ENCODE data around the gene HEMGN. TPM values are rescaled to one million over a fixed set of nuclear protein-coding genes. Genes with fewer than 3 reads are reported as not detected.

HEMGN gene
- total and polyA plus RNA-seq, 10 donors, result 0.13 to 26.6 (median 1.8) TPM

DNA sequence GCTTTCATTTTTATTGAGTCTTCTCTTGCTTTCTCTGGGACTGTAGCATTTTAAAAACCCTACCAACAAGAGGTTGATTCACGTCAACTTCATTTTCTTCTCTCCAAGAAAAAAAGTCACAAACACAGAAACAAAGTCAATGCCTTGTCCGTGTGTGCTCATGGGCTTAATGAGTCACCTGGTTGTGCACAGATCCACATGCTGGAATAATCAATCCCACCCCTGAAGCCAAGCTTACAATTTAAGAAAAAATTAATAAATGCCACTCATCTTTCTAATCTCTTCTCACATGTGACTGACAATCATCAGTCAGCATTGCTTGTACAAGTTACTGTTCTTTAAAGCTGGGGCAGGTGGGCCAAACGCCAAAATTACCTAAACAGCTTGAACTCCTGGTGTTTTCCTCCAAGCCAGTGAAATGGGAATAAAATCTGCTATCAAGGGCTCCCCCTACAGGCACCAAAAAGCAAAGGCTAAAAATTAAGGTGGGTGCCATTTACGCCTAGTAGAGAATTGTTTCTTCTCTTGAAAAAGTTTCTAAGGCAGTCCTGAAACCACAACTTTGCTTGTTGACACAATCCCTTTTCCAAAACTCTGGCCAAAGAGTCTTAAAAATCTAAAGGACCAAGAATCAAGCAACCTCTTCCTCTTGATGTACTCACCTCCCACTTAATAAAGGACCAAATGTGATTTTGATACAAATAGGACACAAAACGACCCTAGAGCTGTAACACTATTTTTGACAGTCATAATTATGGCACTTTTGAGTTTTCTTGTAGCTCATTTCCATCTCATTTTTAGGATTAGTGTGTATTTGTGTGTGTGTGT lies 37.0 kb downstream of the HEMGN start:
- intact Hi-C loops (cut with DNase I; ENCODE audit: low total_unique reads), result loop anchor here (2.0 kb wide), 1 partner anchor 190 kb away; no protein-coding TSS in a partner anchor
- DNase-seq, result no peak
- peak overlapping the region in 1 of 8 donors; percentile 96 for H3K27ac ChIP-seq
- TF ChIP-seq, protein P1, sequence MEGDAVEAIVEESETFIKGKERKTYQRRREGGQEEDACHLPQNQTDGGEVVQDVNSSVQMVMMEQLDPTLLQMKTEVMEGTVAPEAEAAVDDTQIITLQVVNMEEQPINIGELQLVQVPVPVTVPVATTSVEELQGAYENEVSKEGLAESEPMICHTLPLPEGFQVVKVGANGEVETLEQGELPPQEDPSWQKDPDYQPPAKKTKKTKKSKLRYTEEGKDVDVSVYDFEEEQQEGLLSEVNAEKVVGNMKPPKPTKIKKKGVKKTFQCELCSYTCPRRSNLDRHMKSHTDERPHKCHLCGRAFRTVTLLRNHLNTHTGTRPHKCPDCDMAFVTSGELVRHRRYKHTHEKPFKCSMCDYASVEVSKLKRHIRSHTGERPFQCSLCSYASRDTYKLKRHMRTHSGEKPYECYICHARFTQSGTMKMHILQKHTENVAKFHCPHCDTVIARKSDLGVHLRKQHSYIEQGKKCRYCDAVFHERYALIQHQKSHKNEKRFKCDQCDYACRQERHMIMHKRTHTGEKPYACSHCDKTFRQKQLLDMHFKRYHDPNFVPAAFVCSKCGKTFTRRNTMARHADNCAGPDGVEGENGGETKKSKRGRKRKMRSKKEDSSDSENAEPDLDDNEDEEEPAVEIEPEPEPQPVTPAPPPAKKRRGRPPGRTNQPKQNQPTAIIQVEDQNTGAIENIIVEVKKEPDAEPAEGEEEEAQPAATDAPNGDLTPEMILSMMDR (IDR thresholded peaks at IDR 0.05 in 8 of 11, conservative IDR thresholded peaks at IDR 0.05 in 3 of 11), result peak; percentile 18 to 81 (median 70)
- TF ChIP-seq POLR2A (IDR thresholded peaks at IDR 0.05), result no peak
- H3K4me3 ChIP-seq, result no peak overlapping the region
- 43 to 58% (median 50%) methylated on average over 5 of the region's 5 CpGs for WGBS, 5 donors
- no peaks in the 10 kb centered on the region for H3K9me3 ChIP-seq
- H3K36me3 ChIP-seq, result peaks cover 0 to 72% (median 22%) of the 10 kb centered on the region in 6 donors
- no peaks in the 10 kb centered on the region for H3K27me3 ChIP-seq (replicated peaks in 1 of 7)
- peaks cover 4 to 60% (median 25%) of the 10 kb centered on the region in 6 donors for H3K4me1 ChIP-seq

DNA sequence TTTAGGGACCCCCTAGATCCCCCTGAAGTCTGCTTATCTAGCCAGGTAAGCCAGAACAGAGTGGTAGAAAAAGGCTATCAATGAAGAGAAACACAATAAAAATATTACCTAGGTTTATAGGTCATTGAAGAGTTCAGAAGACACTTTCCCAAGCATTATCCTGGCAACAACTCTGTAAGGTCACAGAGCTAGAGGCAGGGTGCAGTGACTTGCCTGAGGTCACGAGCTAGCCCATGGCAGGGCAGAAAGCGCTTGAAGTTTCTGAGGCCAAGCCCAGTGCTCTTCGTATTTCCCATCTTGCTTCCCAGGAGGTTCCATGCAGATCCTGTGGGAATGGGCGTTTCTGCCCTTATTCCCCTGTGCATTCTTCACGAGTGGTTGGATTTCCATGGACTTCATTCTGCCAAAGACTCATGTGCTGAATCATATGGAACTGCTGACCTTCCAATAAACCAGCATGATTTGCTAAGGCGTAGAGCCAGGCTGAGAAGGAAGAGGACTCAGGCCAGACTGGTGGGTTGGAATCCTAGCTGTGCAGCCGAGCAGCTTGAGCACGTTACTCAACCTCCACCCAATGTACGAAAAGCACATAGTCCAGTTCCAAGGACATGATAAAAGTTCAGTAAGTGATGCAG lies 37.8 kb downstream of the HEMGN start:
- DNase-seq, result no peak
- H3K4me1 ChIP-seq, result peaks cover 0 to 52% (median 18%) of the 10 kb centered on the region in 6 donors
- no peak overlapping the region for H3K4me3 ChIP-seq
- 89 to 96% (median 92%) methylated on average over 8 to 9 of the region's 9 CpGs for WGBS, 5 donors
- no peaks in the 10 kb centered on the region for H3K9me3 ChIP-seq
- H3K36me3 ChIP-seq, result peaks cover 0 to 79% (median 26%) of the 10 kb centered on the region in 6 donors
- TF ChIP-seq, protein P1 (IDR thresholded peaks at IDR 0.05 in 8 of 11, conservative IDR thresholded peaks at IDR 0.05 in 3 of 11), result no peak
- no peak for TF ChIP-seq POLR2AphosphoS5 (IDR thresholded peaks at IDR 0.05)
- no peak for TF ChIP-seq POLR2A (IDR thresholded peaks at IDR 0.05)
- no peak overlapping the region for H3K27ac ChIP-seq
- no peaks in the 10 kb centered on the region for H3K27me3 ChIP-seq (replicated peaks in 1 of 7)
- intact Hi-C loops (cut with DNase I; ENCODE audit: low total_unique reads), result loop anchor here (2.0 kb wide), 1 partner anchor 189 kb away; no protein-coding TSS in a partner anchor

GRCh38 chr9:97895695-97896332 lies 42.2 kb downstream of the HEMGN start:
- Histone ChIP-seq H3K9me3 (peaks cover 0 to 17% (median 11%) of the 10 kb centered on the region in 8 donors), H3K36me3 (peaks cover 0 to 53% (median 12%) of the 10 kb centered on the region in 6 donors), H3K4me1 (peaks cover 0 to 8% (median 0%) of the 10 kb centered on the region in 6 donors), H3K27ac (no peak overlapping the region), H3K27me3 (replicated peaks in 1 of 7) (no peaks in the 10 kb centered on the region), H3K4me3 (no peak overlapping the region)
- no peak for DNase-seq
- 75 to 91% (median 84%) methylated on average over 6 of the region's 6 CpGs for WGBS, 5 donors
- TF ChIP-seq, protein P1 (IDR thresholded peaks at IDR 0.05 in 8 of 11, conservative IDR thresholded peaks at IDR 0.05 in 3 of 11), result no peak
- TF ChIP-seq POLR2A (IDR thresholded peaks at IDR 0.05) (no peak), POLR2AphosphoS5 (IDR thresholded peaks at IDR 0.05) (peak in 1 of 3 donors; percentile 15)
- intact Hi-C loops (cut with DNase I; ENCODE audit: low total_unique reads), result no loop called here
